Vagina (tissue), 2 donors: ENCODE results near the gene MAP3K20.

ENCODE experiments used
- POLR2A ChIP-seq, 2 donors: fragments of 450-650 bp; IDR thresholded peaks; one replicate each; pipeline ENCODE4 v1.6.1; 2017; ENCODE audit warnings: antibody characterized with exemption in 2 of 2, mild to moderate bottlenecking in 2 of 2, moderate library complexity in 2 of 2
- POLR2AphosphoS5 ChIP-seq, 2 donors: sonication (generic); formaldehyde crosslinking; IDR thresholded peaks; one replicate each; pipeline ENCODE4 v1.9.0; 2017; ENCODE audit warnings: antibody characterized with exemption in 2 of 2, mild to moderate bottlenecking in 2 of 2, low read depth in 1 of 2; ENCODE audit not compliant: insufficient read depth in 1 of 2
- TF ChIP-seq, protein P1 (sequence below), 3 experiments: fragments of 450-650 bp in 2 of 3; fragments of 200-600 bp in 1 of 3; sonication (generic) in 1 of 3; IDR thresholded peaks; one replicate each; pipeline ENCODE4 v1.5.1; 2017 to 2019; ENCODE audit warnings: antibody characterized with exemption in 3 of 3, mild to moderate bottlenecking in 2 of 3, moderate library complexity in 2 of 3

DNA sequence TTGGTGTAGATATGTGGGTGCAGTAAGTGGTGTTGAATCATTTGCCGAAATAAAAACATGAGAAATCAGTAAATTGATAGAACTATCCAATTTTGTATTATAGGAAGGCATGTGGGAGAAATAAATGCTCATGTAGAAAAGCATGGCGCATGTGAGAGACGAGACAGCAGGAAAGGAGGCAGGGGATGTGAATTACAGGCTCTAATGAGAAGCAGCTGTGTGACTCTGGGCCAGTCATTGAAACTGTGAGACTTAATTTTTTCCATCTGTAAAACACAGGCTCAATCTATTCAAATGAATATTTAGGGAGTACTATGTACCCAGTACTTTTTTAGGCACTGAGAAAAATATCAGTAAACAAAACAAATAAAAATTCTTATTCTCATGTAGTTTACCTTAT lies 42.6 kb upstream of the MAP3K20 start:
- TF ChIP-seq, protein P1, sequence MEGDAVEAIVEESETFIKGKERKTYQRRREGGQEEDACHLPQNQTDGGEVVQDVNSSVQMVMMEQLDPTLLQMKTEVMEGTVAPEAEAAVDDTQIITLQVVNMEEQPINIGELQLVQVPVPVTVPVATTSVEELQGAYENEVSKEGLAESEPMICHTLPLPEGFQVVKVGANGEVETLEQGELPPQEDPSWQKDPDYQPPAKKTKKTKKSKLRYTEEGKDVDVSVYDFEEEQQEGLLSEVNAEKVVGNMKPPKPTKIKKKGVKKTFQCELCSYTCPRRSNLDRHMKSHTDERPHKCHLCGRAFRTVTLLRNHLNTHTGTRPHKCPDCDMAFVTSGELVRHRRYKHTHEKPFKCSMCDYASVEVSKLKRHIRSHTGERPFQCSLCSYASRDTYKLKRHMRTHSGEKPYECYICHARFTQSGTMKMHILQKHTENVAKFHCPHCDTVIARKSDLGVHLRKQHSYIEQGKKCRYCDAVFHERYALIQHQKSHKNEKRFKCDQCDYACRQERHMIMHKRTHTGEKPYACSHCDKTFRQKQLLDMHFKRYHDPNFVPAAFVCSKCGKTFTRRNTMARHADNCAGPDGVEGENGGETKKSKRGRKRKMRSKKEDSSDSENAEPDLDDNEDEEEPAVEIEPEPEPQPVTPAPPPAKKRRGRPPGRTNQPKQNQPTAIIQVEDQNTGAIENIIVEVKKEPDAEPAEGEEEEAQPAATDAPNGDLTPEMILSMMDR (IDR thresholded peaks at IDR 0.05), result no peak
- TF ChIP-seq POLR2A (IDR thresholded peaks at IDR 0.05), result no peak
- no peak for TF ChIP-seq POLR2AphosphoS5 (IDR thresholded peaks at IDR 0.05; ENCODE audit: insufficient read depth in 1 of 2, low read depth in 1 of 2)
